Measurements from ENCODE around the gene RC3H1.
A peak's percentile ranks its signal among the peaks of the same experiment; 100 is the strongest.
"Not testable (repeated sequence)": the region's sequence is repeated elsewhere in the genome, so short reads cannot be mapped to it uniquely, and the experiment has no call there.

Gene RC3H1, protein sequence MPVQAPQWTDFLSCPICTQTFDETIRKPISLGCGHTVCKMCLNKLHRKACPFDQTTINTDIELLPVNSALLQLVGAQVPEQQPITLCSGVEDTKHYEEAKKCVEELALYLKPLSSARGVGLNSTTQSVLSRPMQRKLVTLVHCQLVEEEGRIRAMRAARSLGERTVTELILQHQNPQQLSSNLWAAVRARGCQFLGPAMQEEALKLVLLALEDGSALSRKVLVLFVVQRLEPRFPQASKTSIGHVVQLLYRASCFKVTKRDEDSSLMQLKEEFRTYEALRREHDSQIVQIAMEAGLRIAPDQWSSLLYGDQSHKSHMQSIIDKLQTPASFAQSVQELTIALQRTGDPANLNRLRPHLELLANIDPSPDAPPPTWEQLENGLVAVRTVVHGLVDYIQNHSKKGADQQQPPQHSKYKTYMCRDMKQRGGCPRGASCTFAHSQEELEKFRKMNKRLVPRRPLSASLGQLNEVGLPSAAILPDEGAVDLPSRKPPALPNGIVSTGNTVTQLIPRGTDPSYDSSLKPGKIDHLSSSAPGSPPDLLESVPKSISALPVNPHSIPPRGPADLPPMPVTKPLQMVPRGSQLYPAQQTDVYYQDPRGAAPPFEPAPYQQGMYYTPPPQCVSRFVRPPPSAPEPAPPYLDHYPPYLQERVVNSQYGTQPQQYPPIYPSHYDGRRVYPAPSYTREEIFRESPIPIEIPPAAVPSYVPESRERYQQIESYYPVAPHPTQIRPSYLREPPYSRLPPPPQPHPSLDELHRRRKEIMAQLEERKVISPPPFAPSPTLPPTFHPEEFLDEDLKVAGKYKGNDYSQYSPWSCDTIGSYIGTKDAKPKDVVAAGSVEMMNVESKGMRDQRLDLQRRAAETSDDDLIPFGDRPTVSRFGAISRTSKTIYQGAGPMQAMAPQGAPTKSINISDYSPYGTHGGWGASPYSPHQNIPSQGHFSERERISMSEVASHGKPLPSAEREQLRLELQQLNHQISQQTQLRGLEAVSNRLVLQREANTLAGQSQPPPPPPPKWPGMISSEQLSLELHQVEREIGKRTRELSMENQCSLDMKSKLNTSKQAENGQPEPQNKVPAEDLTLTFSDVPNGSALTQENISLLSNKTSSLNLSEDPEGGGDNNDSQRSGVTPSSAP

DNA sequence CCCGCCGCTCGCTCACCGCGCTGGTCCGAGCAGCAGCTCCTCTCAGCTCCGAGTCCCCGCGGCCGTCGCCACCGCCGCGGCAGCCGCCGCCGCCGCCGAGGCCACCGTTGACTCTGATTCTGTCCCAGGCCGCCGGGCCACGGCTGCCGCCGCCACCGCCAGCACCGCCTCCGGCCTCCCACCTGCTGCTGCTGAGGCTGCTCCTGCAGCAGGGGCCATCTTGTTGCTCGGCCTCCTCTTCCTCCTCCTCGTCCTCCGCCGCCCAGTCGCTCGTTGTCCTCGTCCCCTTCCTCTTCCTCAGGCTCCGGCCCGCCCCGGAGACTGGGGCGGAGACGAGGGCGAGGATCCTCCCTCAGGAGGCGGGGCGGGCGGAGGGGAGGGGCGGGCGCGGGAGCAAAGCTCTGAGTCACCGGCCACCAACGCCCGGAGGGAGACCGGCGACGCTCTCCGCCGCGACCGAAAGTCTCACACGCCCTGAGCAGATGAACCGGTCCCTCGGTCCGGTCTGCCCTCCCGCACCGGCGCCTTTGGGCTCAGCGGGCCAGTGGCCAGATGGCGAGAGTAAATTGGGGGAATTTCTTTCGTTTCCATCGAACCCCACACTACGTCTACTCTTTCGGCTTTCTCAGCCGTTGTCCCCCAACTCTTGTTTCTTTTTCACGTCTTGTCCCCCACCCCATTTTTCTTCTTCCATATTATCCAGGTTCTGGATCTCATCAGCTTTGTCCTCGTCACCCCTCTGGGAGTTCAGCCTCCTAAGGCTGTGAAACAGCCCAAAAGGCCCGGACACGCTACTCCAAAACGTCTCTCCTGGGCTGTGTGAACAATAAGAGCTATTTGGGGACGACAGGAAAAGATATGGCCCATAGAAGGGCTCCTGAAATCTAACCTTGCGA is at the start of gene RC3H1:
Gene RC3H1, minus strand, starts transcription at position 278 of the 896 bp plus-strand sequence. CDS start 29,372 bp downstream, outside the sequence.
- DNase-seq: peak; percentile 93 to 95

DNA sequence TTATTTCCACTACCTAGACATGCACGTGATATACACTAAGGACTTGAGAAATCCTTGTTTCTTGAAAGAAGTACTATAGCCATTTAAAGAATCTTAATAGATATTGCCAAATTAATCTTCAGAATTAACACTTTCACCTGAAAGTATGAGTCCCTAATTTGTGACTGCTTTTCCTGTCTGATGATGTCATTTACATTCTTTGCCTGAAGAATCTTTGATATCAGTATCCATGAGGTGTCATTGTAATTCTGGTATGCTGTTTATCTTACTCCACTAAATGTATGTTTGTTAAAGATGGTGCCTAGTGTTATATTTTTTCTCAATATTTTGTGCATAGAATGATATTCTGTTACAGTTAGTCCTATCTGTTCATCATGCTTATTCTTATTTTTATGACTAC is 48.5 kb upstream of the RC3H1 start:
- no peak for DNase-seq

DNA sequence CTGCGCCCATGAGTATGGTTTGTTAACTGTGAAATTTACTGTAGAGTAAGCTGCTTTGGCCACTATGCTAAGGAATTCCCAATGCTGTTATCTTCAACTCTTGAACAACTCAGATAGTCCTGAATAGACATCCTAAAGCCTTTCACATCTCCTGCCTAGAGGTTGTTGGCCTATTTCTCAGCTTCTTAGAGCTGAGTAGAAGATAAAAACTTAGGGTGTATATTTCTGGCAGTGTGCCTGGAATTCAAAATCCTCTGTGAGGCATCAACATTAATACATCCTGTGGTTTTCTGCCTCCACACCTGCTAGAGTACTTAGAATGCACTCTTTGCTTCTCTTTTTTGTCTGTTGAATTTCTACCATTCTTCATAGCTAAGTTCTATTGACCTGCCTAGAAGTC is 45.8 kb upstream of the RC3H1 start:
- DNase-seq: no peak

DNA sequence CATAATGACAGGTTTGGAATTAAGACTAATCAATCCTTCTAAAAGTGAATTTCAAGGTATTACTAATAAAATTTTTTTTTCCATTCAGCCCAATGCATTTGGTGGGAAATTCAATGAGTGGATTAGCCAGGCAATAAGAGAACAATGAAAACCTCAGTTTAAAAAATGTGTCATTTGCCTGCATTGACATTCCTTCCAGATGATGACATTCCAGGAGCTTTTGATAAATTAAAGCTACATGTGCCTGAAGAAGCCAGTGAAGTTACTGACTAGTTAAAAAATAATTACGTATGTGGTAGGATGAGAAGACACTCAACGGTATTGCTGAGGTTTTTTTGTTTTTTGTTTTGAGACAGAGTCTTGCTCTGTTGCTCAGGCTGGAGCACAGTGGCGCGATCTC is 37.9 kb upstream of the RC3H1 start:
- DNase-seq: no peak

DNA sequence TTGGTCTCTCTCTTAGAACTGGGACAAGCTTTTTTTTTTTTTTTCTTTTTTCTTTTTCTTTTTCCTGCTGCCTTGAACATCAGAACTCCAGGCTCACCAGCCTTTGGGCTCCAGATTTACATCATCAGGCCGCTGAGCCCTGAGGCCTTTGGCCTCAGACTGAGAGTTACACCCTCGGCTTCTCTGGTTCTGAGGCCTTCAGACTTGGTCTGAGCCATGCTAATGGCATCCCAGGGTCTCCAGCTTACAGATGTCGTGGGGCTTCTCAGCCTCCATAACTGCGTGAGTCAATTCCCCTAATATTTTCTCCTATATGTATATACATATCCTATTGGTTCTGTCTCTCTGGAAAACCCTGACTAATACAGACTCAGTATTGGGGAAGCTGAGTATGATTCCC is 36.5 kb upstream of the RC3H1 start:
- DNase-seq: no peak

DNA sequence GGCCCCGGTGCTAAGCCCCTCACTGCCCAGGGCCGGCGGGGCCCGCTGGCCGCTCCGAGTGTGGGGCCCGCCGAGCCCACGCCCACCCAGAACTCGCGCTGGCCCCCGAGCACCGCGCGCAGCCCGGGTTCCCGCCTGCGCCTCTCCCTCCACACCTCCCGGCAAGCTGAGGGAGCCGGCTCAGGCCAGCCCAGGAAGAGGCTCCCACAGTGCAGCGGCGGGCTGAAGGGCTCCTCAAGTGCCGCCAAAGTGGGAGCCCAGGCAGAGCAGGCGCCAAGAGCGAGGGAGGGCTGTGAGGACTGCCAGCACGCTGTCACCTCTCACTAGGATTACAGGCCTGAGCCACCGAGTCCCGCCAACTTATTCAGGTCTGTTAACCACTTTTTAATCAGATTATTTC is 34.5 kb upstream of the RC3H1 start:
- DNase-seq: not testable (repeated sequence)

DNA sequence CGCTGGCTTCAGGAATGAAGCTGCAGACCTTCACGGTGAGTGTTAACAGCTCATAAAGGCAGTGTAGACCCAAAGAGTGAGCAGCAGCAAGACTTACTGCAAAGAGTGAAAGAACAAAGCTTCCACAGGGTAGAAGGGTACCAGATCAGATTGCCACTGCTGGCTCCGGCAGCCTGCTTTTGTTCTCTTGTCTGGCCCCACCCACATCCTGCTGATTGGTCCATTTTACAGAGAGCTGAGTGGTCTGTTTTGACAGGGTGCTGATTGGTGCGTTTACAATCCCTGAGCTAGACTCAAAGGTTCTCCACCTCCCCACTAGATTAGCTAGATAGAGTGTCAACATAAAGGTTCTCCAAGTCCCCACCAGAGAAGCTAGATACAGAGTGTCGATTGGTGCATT is 33.6 kb upstream of the RC3H1 start:
- not testable (repeated sequence) for DNase-seq

DNA sequence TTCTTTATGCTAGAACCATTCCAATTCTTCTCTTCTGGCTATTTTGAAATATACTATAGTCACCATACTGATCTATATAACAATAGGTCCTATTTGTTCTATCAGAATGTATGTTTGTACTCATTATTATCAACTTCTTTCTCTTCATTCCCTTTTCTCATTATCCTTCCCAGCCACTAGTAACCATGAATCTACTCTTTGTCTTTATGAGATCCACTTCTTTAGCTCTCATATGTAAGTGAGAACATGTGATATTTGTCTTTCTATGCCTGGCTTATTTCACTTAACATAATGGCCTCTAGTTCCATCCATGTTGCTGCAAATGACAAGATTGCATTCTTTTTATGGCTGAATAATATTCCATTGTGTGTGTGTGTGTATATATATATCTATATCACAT is 31.7 kb upstream of the RC3H1 start:
- DNase-seq: no peak

DNA sequence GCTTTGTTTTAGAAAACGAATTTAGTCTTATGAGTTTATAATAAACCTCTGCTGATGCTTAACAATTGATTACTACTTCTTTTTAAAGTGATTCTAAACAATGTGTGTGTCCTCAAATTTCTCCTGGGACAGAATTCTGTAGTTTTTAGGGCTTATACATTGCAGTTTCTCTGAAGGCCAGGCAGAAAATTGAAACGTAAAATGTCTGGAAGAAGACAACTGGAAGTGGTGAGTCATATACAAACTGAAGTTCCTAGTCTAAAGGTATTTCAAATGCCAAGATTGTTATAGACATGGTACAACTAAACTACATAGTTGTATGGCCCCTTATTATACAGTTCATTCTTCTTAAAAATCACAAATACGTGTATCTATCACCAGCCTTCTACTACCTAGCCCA is 30.5 kb upstream of the RC3H1 start:
- no peak for DNase-seq

DNA sequence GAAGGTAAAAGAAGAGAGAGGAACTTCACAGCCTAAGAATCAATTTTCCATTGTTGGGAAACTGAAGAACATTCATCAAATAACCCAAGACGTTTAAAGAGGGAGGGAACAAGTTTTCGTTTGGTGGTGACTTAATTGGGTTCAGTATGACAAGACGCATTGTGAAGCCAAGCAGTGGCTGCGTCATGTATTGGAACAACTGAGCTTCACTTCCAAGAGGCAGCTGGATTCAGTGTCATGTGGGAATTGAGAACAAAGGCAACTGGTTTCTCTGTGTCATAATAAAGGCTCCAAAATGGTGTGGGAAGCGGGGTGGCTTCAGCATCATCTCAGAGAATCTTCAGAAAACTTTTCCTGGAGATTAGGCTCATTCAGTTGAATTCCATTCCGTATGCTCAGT is 29.8 kb upstream of the RC3H1 start:
- no peak for DNase-seq

DNA sequence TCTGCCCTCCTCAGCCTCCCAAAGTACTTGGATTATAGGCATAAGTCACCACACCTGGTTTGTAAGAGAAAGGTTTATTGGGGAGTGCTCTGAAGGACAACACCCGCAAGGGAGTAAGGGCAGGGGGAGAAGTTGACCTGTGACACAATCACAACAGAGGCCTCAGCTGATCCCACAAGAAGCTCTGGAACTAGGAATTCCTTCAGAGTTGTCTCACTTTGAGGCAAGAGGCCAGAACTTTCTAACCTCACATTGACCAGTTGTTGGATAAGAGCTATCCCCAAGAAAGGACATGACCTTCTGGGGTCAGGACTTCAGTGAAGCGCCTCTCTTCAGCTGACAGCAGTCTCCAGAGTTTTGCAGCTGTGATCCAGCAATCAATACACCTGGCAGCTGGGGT is 27.4 kb upstream of the RC3H1 start:
- DNase-seq: no peak

DNA sequence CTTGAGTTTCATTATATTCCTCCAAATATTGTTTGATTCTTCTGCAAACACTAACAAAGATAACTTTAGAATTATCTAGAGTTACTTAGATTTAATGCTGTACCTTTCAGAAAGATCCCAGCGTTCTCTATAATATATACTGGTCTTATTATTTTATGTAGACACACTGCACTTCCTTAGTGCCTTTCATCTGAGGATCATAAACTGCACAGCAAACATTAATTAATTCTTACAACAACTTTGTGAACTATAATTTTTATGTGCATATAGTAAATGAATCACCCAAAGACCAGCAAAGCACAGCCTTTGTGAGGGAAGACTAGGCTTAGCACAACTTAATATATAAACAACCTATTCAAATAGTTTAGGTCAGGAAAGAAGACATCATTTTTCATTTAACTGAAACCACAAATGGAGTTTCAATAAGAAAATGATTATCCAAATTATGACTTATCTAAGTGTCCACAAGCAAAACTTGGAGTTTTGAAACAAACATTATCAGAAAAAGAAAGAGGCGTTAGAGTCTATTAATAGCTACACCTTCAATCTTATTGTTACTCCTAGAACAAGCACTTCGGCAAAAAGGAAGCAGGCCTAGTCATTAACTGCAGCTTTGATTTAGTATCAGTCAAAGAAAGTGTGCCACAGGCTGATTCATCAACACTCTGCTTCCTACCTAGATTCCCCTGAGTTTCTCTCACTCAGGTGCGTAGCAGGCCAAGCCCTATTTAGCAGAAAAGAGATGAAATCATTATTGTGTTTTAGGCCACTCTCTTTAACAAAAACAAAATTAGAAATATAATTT is 22.5 kb upstream of the RC3H1 start:
- no peak for DNase-seq

DNA sequence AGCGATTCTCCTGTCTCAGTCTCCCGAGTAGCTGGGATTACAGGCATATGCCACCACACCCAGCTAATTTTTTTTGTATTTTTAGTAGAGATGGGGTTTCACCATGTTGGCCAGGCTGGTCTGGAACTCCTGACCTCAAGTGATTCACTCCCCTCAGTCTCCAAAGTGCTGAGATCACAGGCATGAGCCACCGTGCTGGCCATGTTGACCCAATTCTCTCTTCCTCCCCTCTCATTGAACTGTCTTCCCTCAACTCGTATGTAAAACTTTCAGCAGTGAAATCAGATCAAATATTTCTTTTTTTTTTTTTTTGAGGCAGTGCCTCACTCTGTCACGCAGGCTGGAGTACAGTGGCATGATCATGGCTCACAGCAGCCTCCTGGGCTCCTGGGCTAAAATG is 20.4 kb upstream of the RC3H1 start:
- not testable (repeated sequence) for DNase-seq

DNA sequence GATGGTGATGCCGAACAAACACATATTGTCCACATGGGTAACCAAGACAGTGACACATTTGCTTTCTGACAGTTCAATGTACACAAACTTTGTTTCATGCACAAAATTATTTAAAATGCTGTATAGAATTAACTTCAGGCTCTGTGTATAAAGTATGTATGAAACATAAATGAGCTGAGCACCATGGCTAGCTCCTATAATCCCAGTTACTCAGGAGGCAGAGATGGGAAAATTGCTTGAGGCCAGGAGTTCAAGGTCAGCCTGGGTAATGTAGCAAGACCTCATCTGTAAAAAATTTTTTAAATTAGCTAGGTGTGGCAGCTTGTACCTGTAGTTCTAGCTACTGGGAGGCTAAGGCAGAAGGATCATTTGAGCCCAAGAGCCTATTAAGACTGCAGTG is 19.2 kb upstream of the RC3H1 start:
- DNase-seq: no peak

DNA sequence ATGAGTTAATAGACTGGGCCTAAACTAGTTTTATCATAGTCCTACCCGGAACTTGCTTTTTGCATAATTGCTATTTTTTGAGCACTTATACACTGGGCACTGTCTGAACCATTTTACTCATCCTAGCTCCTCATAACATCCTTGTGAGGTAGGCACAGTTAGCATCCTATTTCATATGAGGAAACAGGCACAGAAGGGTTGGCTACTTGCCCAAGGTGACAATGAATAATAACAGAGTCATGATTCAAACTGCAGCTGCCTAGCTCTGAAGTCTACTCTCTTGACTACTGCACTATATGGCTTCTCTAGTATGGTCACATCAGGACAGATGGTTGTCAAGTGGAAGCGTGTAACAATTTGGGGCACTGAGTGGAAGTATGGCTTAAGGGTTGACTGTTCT is 18.2 kb upstream of the RC3H1 start:
- DNase-seq: no peak

DNA sequence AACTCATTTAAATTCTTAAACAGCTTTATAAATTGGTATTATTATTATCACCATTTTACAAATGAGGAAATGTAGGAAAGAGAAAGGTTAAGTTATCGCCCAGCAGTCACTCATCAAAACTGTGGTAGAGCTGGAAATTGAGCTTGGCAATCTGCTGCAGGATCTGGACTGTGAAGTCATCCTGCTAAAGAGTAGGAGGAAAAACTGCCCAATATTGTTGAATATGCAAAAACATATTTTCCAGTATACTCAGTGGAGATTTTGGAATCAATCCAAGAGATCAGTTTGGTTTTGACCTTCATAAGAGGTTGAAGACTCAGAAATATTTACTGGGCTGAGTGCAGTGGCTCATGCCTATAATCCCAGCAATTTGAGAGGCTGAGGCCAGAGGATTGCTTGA is 16.9 kb upstream of the RC3H1 start:
- no peak for DNase-seq

DNA sequence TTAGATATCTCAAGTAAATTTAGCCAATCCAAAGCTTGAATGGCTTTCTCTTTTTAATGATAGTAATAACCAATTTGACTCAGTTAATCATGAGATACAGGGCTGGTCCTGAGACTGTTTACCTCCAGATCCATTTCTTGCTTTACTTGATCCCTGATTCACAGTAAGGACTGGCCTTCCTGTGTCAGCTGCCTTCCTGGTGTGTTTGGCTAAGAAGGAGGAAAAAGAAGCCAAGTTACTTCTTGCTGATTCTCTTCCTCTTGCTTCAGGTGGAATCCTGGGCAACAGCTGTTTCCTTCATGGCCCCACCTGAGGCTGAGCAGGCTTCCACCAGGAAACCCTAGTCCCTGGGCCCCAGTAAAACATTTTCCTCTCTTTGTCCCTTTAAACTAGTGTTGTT is 14.6 kb upstream of the RC3H1 start:
- no peak for DNase-seq

DNA sequence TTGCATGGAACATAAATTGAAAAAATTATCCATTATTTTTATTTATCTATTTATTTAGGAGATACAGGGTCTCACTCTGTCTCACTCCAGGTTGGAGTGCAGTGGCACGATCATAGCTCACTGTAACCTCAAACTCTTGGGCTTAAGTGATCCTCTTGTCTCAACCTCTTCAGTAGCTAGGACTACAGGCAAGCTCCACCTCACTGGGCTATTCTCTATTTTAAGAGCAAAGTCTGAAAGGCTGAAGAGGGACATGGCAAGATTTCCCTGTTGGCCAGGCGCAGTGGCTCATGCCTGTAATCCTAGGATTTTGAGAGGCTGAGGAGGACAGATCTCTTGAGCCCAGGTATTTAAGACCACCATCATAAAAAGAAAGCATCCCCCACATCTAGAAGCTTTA is 14.0 kb upstream of the RC3H1 start:
- no peak for DNase-seq

DNA sequence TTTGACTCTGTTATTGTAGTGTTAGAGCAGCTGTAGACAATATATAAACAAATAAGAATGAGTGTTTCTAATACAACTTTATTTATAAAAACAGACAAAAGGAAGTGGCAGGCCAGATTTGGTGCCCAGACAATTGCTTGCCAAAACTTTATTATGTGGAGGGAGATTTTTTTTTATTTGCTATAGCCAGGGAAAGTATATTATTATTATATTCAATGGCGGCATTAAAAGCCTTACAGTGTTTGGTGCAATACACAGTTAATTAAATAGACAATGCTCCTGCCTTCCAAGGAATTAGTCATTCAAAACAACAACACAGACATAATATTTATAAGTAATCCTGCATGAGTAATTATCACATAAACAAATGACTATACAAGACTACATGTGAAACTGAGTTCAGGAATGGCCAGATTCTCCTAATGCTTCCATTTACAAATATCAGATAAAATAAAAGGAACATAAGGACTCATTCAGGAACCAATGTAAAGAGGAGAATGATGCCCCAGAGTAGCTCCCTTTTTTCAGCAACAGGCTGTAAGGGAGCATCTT is 10.6 kb upstream of the RC3H1 start:
- no peak for DNase-seq

DNA sequence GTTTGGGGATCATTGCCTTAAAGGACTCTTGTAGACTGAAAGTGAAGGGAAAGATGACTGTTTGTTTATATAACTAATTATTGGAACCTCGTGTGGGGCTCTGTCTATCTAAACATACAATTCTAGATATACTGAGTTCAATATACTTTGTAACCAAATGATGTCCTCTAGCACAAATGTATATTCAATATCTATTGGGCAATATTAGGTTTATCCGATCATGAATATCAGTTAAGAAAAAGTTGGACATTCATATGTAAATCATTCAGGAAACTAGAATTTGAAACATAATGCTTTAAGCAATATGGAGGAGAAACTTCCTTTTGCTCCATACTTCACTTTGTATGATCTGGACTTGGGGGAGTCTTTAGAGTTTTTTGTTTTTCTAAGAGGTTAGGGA is 8.9 kb upstream of the RC3H1 start:
- no peak for DNase-seq

DNA sequence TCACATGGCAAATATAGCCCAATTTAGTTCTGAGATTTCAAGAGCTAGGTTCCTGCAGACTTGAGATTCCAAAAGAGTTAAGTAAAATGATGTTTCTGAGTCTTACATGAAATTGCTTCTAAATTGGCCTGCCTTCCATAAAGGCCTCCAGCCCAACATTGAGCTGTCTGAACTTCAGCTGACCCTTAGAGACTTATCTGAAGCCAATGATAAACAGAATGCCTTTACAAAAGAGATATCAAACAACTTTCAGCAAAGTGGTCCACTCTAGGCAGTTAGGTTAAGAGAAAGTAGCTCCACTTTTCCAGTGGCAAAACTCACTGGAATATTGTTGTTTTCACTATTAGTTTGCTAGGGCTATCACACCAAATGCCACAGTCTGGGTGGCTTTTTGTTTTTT is 6.3 kb upstream of the RC3H1 start:
- DNase-seq: no peak
